OCI-LY3 (cell line): ENCODE results near the gene MEPCE.
A peak's percentile ranks its signal among the peaks of the same experiment; 100 is the strongest.

Experiments used
- H2AFZ ChIP-seq: fragments of 200-600, 300-600 bp; shearing (Covaris generic); 2 replicates; pipeline ENCODE4 v1.6.0; 2014; ENCODE audit warnings: antibody characterized with exemption, low read depth, low read length
- H3K27ac ChIP-seq: fragments of 200-600, 300-600 bp; sonication (generic); 2 replicates; pipeline ENCODE4 v1.5.1; 2014; ENCODE audit warnings: mild to moderate bottlenecking, low read length, moderate library complexity, mixed read lengths
- H3K27me3 ChIP-seq: fragments of 200-600, 300-600 bp; sonication (generic); 2 replicates; pipeline ENCODE4 v1.6.1; 2014; ENCODE audit warnings: low read depth, low read length, mixed read lengths
- H3K36me3 ChIP-seq: fragments of 200-600, 300-600 bp; sonication (generic); replicated peaks from 2 replicates; pipeline ENCODE3; 2014; ENCODE audit warnings: low read depth, low read length, mixed read lengths
- H3K4me1 ChIP-seq: fragments of 300-600, 200-600 bp; sonication (generic); 2 replicates; pipeline ENCODE4 v1.6.1; 2014; ENCODE audit warnings: low read length, mixed read lengths
- H3K4me2 ChIP-seq: fragments of 200-600, 300-600 bp; sonication (generic); 2 replicates; pipeline ENCODE4 v1.6.1; 2014; ENCODE audit warnings: low read length, mixed read lengths
- H3K4me3 ChIP-seq: fragments of 300-600, 200-600 bp; sonication (generic); 2 replicates; pipeline ENCODE4 v1.5.1; 2014; ENCODE audit warnings: antibody characterized with exemption, mild to moderate bottlenecking, low read length, moderate library complexity
- H3K79me2 ChIP-seq: fragments of 300-600, 200-600 bp; shearing (Covaris generic); 2 replicates; pipeline ENCODE4 v1.6.1; 2014; ENCODE audit warnings: mild to moderate bottlenecking, low read length, mixed read lengths
- H3K9ac ChIP-seq: fragments of 300-600, 200-600 bp; shearing (Covaris generic); 2 replicates; pipeline ENCODE4 v1.6.0; 2014; ENCODE audit warnings: mild to moderate bottlenecking, low read length, moderate library complexity
- H3K9me3 ChIP-seq: fragments of 200-600, 300-600 bp; shearing (Covaris generic); 2 replicates; pipeline ENCODE4 v1.6.1; 2014; ENCODE audit warnings: low read length, mixed read lengths; ENCODE audit not compliant: insufficient read depth
- H4K20me1 ChIP-seq: fragments of 200-600, 300-600 bp; sonication (generic); 2 replicates; pipeline ENCODE4 v1.6.1; 2016; ENCODE audit warnings: low read length, mixed read lengths; ENCODE audit not compliant: insufficient read depth
- EZH2phosphoT487 ChIP-seq: fragments of 200-600 bp; shearing (Covaris generic); IDR thresholded peaks from 2 replicates; pipeline ENCODE4 v1.6.1; 2018; ENCODE audit warnings: antibody characterized with exemption, mixed run types, low read depth
- TF ChIP-seq, protein P1 (sequence below): fragments of 200-600, 300-600 bp; sonication (generic); IDR thresholded peaks from 2 replicates; pipeline ENCODE4 v1.5.1; 2014; ENCODE audit warnings: antibody characterized with exemption, low read length, low read depth

MEPCE gene

DNA sequence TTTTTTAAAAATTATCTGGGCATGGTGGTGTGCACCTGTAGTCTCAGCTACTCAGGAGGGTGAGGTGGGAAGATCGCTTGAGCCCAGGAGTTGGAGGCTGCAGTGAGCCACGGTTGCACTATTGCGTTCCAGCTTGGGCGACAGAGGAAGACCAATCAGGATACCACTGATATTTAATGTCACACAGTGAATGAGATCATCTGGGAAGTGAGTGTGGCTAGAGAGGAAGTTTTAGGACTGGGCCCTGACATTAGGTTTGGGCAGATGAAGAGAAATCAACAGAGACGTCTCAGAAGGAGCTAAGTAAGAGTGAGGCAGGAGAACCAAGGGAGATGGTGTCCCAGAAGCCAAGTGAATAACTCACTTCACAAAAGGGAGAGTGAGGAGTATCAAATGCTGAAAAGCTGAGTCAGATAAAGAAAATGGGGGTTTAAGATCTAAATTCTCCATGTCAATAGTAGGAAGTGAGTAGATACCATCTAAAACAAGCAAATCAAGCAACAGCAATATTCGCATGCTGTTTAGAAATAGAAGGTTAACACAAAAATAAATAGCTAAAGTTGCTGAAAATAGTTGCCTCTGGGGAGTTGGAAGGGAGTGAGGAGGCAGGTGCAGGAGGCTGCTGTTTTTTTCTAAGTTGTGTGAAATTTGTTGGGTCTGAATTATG lies 44.9 kb upstream of the MEPCE start:
- Histone ChIP-seq H3K79me2 (no peaks in the 10 kb centered on the region), H2AFZ (no peak overlapping the region)

DNA sequence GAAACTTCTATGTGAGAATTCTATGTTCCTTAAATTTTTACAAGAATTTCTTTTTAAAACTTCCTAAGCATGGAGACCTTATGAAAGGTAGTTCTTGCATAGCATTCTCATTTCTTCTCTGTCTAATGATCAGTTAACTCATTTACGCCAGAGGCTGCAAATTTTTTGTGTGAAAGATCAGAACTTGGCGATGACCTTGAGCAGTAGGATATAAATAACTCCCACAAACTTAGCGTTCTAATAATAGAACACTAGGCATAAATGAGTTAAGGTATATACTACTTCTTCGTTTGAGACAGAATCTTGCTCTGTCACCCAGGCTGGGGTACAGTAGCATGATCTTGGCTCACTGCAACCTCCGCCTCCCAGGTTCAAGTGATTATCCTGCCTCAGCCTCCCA lies 42.7 kb upstream of the MEPCE start:
- no peaks in the 10 kb centered on the region for H3K79me2 ChIP-seq
- no peaks in the 10 kb centered on the region for H4K20me1 ChIP-seq
- no peak overlapping the region for H3K4me2 ChIP-seq
- TF ChIP-seq, protein P1, sequence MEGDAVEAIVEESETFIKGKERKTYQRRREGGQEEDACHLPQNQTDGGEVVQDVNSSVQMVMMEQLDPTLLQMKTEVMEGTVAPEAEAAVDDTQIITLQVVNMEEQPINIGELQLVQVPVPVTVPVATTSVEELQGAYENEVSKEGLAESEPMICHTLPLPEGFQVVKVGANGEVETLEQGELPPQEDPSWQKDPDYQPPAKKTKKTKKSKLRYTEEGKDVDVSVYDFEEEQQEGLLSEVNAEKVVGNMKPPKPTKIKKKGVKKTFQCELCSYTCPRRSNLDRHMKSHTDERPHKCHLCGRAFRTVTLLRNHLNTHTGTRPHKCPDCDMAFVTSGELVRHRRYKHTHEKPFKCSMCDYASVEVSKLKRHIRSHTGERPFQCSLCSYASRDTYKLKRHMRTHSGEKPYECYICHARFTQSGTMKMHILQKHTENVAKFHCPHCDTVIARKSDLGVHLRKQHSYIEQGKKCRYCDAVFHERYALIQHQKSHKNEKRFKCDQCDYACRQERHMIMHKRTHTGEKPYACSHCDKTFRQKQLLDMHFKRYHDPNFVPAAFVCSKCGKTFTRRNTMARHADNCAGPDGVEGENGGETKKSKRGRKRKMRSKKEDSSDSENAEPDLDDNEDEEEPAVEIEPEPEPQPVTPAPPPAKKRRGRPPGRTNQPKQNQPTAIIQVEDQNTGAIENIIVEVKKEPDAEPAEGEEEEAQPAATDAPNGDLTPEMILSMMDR: no peak
- TF ChIP-seq EZH2phosphoT487: no peak
- H3K9ac ChIP-seq: no peak overlapping the region
- H2AFZ ChIP-seq: no peak overlapping the region
- H3K4me3 ChIP-seq: no peak overlapping the region
- H3K4me1 ChIP-seq: peaks cover 18% of the 10 kb centered on the region
- no peak overlapping the region for H3K27ac ChIP-seq
- H3K27me3 ChIP-seq: peaks cover 32% of the 10 kb centered on the region
- H3K9me3 ChIP-seq: no peaks in the 10 kb centered on the region
- H3K36me3 ChIP-seq: no peaks in the 10 kb centered on the region

More for the DNA sequence above, 44.9 kb upstream of the MEPCE start:
- Histone ChIP-seq H3K4me2 (peak overlapping the region; percentile 57), H3K36me3 (no peaks in the 10 kb centered on the region), H3K9me3 (no peaks in the 10 kb centered on the region), H3K27ac (no peak overlapping the region), H3K4me3 (peak overlapping the region; percentile 7; the same call in 1 of the 2 replicates), H4K20me1 (no peaks in the 10 kb centered on the region), H3K4me1 (peaks cover 25% of the 10 kb centered on the region), H3K27me3 (peaks cover 20% of the 10 kb centered on the region), H3K9ac (no peak overlapping the region)
- TF ChIP-seq EZH2phosphoT487: no peak
- TF ChIP-seq, protein P1: no peak

DNA sequence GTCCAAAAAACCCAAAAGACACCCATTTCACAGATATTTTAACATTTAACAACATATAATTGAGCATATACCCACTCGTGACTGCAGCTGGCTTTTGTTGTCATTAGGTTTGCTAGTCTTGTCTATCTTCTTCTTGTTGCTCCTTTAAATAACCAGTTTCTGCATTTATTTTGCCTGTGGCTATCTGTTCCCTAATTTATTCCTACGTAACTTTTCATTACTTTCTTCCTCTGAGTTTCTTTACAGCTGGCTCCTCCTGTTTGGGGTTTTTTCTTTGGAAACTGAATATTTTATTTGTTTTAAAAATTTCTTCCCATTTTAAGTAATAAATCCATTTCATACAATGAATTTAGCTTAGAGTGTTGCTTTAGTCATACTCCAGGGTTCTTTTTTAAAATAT lies 41.9 kb upstream of the MEPCE start:
- H3K4me2 ChIP-seq: no peak overlapping the region
- H4K20me1 ChIP-seq: no peaks in the 10 kb centered on the region
- no peak overlapping the region for H3K9ac ChIP-seq
- H3K4me3 ChIP-seq: no peak overlapping the region
- no peaks in the 10 kb centered on the region for H3K36me3 ChIP-seq
- peaks cover 22% of the 10 kb centered on the region for H3K4me1 ChIP-seq
- TF ChIP-seq, protein P1: no peak
- TF ChIP-seq EZH2phosphoT487: no peak
- H3K27ac ChIP-seq: no peak overlapping the region
- H3K9me3 ChIP-seq: no peaks in the 10 kb centered on the region
- H3K27me3 ChIP-seq: peaks cover 39% of the 10 kb centered on the region
- H2AFZ ChIP-seq: no peak overlapping the region
- no peaks in the 10 kb centered on the region for H3K79me2 ChIP-seq

DNA sequence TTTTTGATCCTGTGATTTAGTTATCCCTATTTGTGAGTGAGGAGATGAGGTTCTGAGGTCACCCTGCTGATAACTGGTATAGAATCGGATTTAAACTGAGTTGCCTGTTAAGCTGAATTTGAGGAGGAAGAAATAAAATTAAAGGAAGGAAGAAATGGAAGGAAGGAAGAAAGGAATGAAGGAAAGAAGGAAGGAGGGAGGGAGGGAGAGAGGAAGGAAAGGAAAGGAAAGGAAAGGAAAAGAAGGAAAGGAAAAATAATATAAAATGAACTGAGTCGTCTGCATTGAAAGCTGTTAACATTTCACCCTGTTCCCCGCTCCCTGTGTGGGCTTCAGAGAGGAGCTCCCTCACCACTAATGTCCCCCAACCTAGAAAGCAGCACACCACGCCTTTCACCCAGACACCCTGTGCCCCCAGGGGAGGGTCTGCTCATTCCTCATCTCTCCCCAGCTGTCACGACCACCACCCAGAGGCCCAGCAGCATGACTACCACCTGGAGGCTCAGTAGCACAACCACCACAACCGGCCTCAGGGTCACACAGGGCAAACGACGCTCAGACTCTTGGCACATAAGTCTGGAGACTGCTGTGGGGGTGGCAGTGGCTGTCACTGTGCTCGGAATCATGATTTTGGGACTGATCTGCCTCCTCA lies 40.1 kb upstream of the MEPCE start:
- no peak overlapping the region for H3K4me2 ChIP-seq
- H4K20me1 ChIP-seq: no peaks in the 10 kb centered on the region
- H2AFZ ChIP-seq: no peak overlapping the region
- peaks cover 48% of the 10 kb centered on the region for H3K27me3 ChIP-seq
- H3K4me1 ChIP-seq: peaks cover 33% of the 10 kb centered on the region
- H3K79me2 ChIP-seq: no peaks in the 10 kb centered on the region
- H3K9ac ChIP-seq: no peak overlapping the region
- no peak overlapping the region for H3K4me3 ChIP-seq
- H3K27ac ChIP-seq: no peak overlapping the region
- no peak for TF ChIP-seq EZH2phosphoT487
- H3K36me3 ChIP-seq: no peaks in the 10 kb centered on the region
- 0 out of 2 replicates have a peak, but pooled peaks cover 3% of the 10 kb centered on the region for H3K9me3 ChIP-seq
